SK-N-SH (cell line): ENCODE measurements around the gene PPY.

Experiments
- CTCF ChIP-seq: fragments of 200-600 bp; sonication (generic); IDR thresholded peaks from 2 replicates; pipeline ENCODE4 v1.6.1; 2017; ENCODE audit warnings: antibody characterized with exemption, mild to moderate bottlenecking, moderate library complexity
- SMC3 ChIP-seq: IDR thresholded peaks from 2 replicates; pipeline ENCODE4 v1.6.1; 2012; ENCODE audit warnings: low read depth, low read length, improper control_type of control experiment
- YY1 ChIP-seq: IDR thresholded peaks from 2 replicates; pipeline ENCODE4 v1.4.0; 2012; ENCODE audit warnings: low read depth, mild to moderate bottlenecking

DNA sequence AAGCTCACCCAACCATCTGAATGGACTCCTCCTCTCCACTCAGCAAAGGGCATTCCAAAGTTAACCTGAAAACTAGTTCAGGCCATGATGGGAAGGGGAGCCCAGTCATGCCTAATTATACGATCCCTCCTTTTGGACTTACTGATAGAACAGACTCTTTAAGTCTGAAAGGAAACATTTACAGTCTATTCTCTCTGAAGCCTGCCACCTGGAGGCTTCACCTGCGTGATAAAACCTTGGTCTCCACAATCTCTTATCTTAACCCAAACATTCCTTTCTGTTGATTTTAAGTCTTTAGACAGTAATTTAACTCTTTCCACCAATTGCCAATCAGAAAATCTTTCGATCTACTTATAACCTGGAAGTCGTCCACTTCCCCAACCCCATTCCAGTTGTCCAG lies 25.9 kb downstream of the PPY start:
- TF ChIP-seq CTCF = no peak
- no peak for TF ChIP-seq YY1
- no peak for TF ChIP-seq SMC3
